ENCODE results near the gene PRUNE2.

DNA sequence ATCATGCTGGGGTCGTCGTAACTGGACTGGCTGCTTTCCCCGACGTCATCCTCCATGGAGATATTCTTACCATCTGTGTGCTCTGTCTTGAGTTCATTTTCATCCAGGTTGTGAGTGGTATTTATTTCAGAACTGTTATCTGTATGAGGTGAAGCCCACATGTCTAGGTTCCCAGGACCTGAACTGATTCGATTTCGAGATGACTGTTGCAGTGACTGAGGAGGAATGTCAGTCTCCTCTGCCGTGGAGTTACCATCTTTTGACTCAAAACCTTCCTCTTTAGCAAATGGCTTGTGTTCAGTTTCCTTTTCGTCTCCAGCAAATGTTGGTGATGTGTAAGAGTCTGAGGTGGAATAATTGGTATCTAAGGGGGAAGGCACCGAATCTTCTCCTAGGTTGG, 196.9 kb downstream of the PRUNE2 start:
- TF ChIP-seq, protein P1, sequence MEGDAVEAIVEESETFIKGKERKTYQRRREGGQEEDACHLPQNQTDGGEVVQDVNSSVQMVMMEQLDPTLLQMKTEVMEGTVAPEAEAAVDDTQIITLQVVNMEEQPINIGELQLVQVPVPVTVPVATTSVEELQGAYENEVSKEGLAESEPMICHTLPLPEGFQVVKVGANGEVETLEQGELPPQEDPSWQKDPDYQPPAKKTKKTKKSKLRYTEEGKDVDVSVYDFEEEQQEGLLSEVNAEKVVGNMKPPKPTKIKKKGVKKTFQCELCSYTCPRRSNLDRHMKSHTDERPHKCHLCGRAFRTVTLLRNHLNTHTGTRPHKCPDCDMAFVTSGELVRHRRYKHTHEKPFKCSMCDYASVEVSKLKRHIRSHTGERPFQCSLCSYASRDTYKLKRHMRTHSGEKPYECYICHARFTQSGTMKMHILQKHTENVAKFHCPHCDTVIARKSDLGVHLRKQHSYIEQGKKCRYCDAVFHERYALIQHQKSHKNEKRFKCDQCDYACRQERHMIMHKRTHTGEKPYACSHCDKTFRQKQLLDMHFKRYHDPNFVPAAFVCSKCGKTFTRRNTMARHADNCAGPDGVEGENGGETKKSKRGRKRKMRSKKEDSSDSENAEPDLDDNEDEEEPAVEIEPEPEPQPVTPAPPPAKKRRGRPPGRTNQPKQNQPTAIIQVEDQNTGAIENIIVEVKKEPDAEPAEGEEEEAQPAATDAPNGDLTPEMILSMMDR (IDR thresholded peaks at IDR 0.05), result no peak
- TF ChIP-seq POLR2A (IDR thresholded peaks at IDR 0.05), result no peak

Measured in lower leg skin (tissue), 3 donors.